Measurements from ENCODE around the gene CYBB. TPM values are rescaled to one million over a fixed set of nuclear protein-coding genes. Genes with fewer than 3 reads are reported as not detected.

CYBB gene
- total RNA-seq, 2 donors from 2014 or later, result 7.2 to 7.9 TPM

DNA sequence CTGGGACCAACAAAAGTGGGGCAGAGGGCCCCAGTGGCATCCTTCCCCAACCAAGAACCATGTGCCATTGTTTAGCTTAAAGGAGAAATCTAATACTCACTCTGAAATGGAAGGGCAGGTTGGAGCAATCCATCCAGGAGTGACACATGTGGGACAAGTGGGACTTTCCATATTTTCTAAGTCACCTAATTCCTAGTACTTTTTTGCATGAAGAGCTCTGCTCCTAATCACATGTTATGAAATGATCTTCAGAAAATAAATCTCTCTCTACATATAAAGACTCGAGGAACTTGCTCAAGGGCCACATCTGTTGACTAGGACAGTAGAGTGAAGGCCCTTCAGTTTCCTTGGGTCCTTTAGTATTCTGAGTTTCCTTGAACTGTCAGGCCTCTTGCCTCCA, 2.5 kb downstream of the CYBB start:
- whole genome bisulfite sequencing, result 67% methylated on average over 1 of the region's 1 CpG
- no peak for TF ChIP-seq POLR2AphosphoS5 (IDR thresholded peaks at IDR 0.05)
- TF ChIP-seq, protein P1, sequence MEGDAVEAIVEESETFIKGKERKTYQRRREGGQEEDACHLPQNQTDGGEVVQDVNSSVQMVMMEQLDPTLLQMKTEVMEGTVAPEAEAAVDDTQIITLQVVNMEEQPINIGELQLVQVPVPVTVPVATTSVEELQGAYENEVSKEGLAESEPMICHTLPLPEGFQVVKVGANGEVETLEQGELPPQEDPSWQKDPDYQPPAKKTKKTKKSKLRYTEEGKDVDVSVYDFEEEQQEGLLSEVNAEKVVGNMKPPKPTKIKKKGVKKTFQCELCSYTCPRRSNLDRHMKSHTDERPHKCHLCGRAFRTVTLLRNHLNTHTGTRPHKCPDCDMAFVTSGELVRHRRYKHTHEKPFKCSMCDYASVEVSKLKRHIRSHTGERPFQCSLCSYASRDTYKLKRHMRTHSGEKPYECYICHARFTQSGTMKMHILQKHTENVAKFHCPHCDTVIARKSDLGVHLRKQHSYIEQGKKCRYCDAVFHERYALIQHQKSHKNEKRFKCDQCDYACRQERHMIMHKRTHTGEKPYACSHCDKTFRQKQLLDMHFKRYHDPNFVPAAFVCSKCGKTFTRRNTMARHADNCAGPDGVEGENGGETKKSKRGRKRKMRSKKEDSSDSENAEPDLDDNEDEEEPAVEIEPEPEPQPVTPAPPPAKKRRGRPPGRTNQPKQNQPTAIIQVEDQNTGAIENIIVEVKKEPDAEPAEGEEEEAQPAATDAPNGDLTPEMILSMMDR (IDR thresholded peaks at IDR 0.05), result no peak
- no peak for TF ChIP-seq POLR2A (IDR thresholded peaks at IDR 0.05)
- no peak overlapping the region for H3K4me3 ChIP-seq
- H3K9me3 ChIP-seq, result no peaks in the 10 kb centered on the region
- no peaks in the 10 kb centered on the region for H3K27me3 ChIP-seq (replicated peaks; ENCODE audit: insufficient read depth)
- H3K27ac ChIP-seq, result no peak overlapping the region
- H3K36me3 ChIP-seq, result no peaks in the 10 kb centered on the region
- no peaks in the 10 kb centered on the region for H3K4me1 ChIP-seq (replicated peaks)
- DNase-seq (ENCODE audit: low spot score), result no peak
- intact Hi-C loops (cut with DNase I), result no loop called here

DNA sequence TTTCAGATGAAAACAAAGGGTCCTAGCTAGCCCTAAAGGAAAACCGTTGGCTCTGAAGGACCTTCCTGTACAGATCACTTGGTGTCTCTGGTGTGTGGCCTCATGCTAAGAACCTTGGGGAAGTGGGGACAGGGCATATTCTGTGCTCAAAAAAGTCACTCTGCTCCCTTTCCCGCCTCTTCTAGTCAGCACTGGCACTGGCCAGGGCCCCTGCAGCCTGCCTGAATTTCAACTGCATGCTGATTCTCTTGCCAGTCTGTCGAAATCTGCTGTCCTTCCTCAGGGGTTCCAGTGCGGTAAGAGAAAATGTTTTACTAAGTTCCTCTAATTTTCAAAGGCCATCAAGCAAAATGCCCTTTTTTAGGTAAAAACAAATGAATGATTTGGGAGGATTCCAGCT, 3.4 kb downstream of the CYBB start:
- 80% methylated on average over 4 of the region's 4 CpGs for WGBS
- no peaks in the 10 kb centered on the region for H3K4me1 ChIP-seq (replicated peaks)
- H3K27ac ChIP-seq, result no peak overlapping the region
- no peaks in the 10 kb centered on the region for H3K9me3 ChIP-seq
- no peak for DNase-seq (ENCODE audit: low spot score)
- intact Hi-C loops (cut with DNase I), result no loop called here
- no peaks in the 10 kb centered on the region for H3K27me3 ChIP-seq (replicated peaks; ENCODE audit: insufficient read depth)
- H3K4me3 ChIP-seq, result no peak overlapping the region
- no peaks in the 10 kb centered on the region for H3K36me3 ChIP-seq
- TF ChIP-seq POLR2AphosphoS5 (IDR thresholded peaks at IDR 0.05) (no peak), POLR2A (IDR thresholded peaks at IDR 0.05) (no peak)
- TF ChIP-seq, protein P1 (IDR thresholded peaks at IDR 0.05), result no peak

DNA sequence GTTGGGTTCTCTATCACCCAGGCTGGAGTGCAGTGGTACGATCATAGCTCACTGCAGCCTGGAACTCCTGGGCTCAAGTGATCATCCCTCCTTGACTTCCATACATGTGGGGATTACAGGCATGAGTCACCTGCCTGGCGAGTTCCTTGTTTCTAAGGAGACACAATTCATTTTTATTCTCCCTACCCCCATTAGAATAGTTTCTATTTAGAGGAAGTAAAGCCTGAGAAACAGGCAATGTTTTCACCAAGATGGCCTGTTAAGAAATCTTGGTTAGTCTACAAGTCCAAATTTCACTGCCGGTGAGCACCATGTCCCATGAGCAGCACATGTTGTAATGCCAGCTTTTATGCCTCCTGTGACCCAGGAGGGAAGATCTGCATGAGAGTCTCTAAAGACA, 5.7 kb downstream of the CYBB start:
- H3K27me3 ChIP-seq (replicated peaks; ENCODE audit: insufficient read depth), result no peaks in the 10 kb centered on the region
- no peak overlapping the region for H3K4me3 ChIP-seq
- no peaks in the 10 kb centered on the region for H3K9me3 ChIP-seq
- H3K4me1 ChIP-seq (replicated peaks), result no peaks in the 10 kb centered on the region
- H3K36me3 ChIP-seq, result no peaks in the 10 kb centered on the region
- DNase-seq (ENCODE audit: low spot score), result no peak
- intact Hi-C loops (cut with DNase I), result no loop called here
- TF ChIP-seq POLR2A (IDR thresholded peaks at IDR 0.05) (no peak), POLR2AphosphoS5 (IDR thresholded peaks at IDR 0.05) (no peak)
- TF ChIP-seq, protein P1 (IDR thresholded peaks at IDR 0.05), result no peak
- no peak overlapping the region for H3K27ac ChIP-seq
- 83% methylated on average over 1 of the region's 3 CpGs for WGBS

DNA sequence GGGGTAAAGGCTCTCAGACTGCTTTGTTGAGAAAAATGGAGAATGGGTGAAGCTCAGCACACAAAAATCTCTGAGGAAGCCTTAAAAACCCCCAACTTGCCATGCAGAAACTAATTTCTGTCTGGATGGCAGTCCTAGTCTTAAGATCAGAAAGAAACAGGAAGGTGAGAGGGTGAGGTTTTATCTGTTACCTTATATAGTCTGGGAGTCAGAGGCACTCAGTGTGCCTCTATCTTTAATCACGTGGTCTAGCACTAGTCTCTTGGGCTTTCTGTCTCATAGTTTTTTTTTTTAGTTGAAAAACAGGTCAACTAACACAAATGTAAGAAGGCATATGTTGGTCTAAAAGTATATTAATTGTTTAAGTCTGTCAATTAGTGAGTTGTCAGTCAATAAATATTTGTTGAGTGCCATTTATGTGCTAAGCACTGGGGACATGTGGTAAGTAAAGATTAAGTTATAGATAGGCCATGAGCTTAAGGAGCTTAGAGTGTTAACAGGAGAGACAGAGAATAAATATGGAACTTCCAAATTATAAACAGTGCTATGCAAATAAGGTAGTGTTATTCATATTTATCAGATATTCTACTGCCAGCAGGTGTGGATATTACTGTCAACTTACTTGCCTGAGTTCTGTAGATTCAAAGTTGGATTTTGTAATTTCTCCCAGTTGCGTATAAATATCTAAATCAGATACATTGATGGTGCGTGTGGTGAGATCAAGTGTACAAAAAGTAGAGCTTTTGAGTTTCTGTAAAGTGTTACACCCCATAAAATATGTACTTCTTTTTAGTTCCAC, 7.0 kb downstream of the CYBB start:
- WGBS, result 69% methylated on average over 3 of the region's 3 CpGs
- TF ChIP-seq POLR2A (IDR thresholded peaks at IDR 0.05) (no peak), POLR2AphosphoS5 (IDR thresholded peaks at IDR 0.05) (no peak)
- Histone ChIP-seq H3K4me3 (no peak overlapping the region), H3K9me3 (no peaks in the 10 kb centered on the region), H3K36me3 (no peaks in the 10 kb centered on the region), H3K4me1 (replicated peaks) (no peaks in the 10 kb centered on the region), H3K27ac (no peak overlapping the region), H3K27me3 (replicated peaks; ENCODE audit: insufficient read depth) (no peaks in the 10 kb centered on the region)
- intact Hi-C loops (cut with DNase I), result no loop called here
- no peak for DNase-seq (ENCODE audit: low spot score)

DNA sequence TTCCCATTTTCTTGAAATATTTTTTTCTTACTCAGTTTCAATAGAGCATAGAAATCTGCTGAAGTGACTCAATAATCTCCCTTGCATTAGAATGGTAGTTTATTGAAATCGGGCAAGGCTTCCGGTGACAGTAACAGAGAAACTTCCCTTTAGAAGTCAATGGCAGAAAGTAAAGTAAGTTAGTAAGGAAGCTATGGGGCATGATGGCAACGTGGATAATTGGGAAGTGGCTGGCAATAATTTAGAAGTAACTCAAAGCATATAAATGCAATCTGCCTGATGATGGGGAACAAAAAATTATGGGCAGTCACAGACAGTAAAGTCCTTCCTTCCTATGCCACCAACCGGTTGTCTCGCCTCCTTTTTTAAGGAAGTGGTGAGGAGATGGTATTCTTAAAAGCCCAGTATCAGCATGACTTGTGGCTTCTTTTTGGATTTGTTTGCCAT, 7.6 kb downstream of the CYBB start:
- H3K27me3 ChIP-seq (replicated peaks; ENCODE audit: insufficient read depth), result no peaks in the 10 kb centered on the region
- H3K4me3 ChIP-seq, result no peak overlapping the region
- H3K27ac ChIP-seq, result no peak overlapping the region
- intact Hi-C loops (cut with DNase I), result no loop called here
- no peaks in the 10 kb centered on the region for H3K4me1 ChIP-seq (replicated peaks)
- TF ChIP-seq POLR2A (IDR thresholded peaks at IDR 0.05), result no peak
- no peak for TF ChIP-seq POLR2AphosphoS5 (IDR thresholded peaks at IDR 0.05)
- TF ChIP-seq, protein P1 (IDR thresholded peaks at IDR 0.05), result no peak
- 93% methylated on average over 5 of the region's 5 CpGs for WGBS
- no peak for DNase-seq (ENCODE audit: low spot score)
- no peaks in the 10 kb centered on the region for H3K36me3 ChIP-seq
- no peaks in the 10 kb centered on the region for H3K9me3 ChIP-seq
